GM20431 (cell line): Measurements from ENCODE around the gene TMEM126A.
"Not testable (repeated sequence)": the region's sequence is repeated elsewhere in the genome, so short reads cannot be mapped to it uniquely, and the experiment has no call there.

Experiments
- in situ Hi-C: fragments of 300-500 bp; cut with MseI, MboI; formaldehyde crosslinking; loops from one replicate; pipeline ENCODE4 v1.15.0; 2020; ENCODE audit warnings: low sequenced_read_pairs; ENCODE audit not compliant: unreplicated experiment

Gene TMEM126A

GRCh38 chr11:85654343-85654742 lies 6.6 kb downstream of the TMEM126A start:
- in situ Hi-C loops: not testable (repeated sequence)

DNA sequence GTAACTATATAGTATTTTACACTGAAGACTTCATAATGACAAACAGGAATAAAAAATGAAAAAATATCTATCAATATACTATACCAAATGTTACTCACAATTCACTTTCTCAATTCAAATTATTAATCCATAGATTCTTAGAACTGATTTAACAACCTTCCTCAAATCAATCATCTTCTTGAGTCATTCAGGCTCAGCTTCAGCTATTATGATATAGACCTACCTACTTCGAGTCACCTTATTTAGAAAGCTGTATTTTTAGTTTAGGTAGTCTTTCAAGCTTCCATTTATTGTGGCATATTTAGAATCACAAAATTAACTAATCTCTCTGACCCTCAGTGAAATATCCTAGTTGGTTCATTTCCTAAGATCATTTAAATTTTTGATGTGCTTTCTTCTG lies 9.0 kb downstream of the TMEM126A start:
- in situ Hi-C loops: no loop called here

DNA sequence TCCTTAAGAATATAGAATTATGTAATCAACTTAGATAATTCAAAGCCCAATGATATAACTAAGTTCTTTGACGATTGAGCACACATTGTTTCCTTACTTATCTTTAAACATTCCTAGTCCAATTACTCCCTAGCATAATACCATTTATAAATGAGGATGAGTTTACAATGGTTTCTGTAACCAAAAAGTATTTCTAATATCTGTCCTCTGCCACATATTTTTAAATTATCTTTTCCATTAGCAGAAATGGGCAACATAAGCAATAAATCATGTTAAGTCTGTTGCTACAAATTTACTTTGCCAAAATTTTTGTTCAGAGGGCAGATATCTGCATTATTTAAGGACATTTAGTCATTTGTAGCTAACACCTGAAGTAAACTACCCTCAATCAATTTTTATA lies 10.4 kb downstream of the TMEM126A start:
- in situ Hi-C loops: no loop called here

DNA sequence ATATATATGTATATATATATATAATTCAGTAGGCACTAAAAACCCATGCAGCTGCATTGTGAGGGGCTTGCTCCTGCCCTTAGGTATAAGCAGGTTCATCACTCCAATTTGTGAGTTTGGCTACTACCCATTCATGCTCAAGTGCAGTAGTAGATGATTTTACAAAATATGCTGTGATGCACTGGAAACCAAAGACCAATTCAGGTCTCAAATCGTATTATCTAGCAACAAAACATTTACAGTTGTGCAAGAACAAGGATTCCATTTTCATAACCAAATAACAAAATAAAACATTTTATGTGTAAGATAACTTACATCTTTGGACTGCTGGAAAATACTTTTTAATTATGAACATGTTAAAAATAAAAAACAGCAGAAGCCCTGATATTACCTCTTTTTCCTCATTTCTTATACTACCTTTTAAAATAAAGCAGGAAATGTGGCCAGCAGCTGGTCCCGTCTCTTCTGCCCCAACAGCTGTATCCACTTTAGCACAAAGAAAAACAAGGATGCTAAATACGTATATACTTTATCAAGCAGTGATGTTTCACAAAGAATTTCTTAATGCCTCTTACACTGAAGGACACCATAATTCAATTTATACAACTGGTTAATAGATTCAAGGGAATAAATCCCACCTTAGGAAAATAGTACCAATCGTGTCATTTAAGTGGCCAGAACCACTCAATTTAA lies 14.4 kb downstream of the TMEM126A start:
- in situ Hi-C loops: no loop called here

GRCh38 chr11:85663080-85663752 lies 15.4 kb downstream of the TMEM126A start:
- in situ Hi-C loops: no loop called here

- in situ Hi-C loops: no loop called here
Observed at GRCh38 chr11:85663753-85664614, 16.2 kb downstream of the TMEM126A start.

- in situ Hi-C loops: no loop called here
Observed at GRCh38 chr11:85664615-85665481, 17.1 kb downstream of the TMEM126A start, which contains the start of gene CREBZF. CREBZF (minus strand) TSS chr11:85665129; CDS start chr11:85664875, 254 bp downstream.

- in situ Hi-C loops: no loop called here
Observed at GRCh38 chr11:85665733-85666132, 18.0 kb downstream of the TMEM126A start.

DNA sequence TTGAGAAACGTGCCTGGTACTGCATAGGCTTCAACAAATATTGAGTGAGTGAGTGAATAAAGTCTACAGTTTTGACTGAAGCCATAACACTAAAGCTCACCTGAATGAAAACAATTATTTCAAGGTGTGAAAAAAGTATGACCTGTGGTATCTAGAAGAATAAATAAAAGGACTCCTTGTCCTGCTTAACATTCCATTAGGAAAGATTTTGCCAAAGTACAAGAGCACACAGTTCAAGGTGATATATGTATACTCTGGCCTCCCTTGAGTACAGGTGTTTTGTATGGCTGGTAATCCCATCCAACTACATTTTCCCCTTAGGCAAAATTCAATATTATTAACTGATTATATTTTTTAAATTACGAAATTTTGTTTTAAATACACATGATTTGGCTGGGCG lies 18.9 kb downstream of the TMEM126A start:
- in situ Hi-C loops: no loop called here

- in situ Hi-C loops: no loop called here
Observed at GRCh38 chr11:85668157-85668556, 20.4 kb downstream of the TMEM126A start.

GRCh38 chr11:85670949-85671663 lies 23.3 kb downstream of the TMEM126A start:
- in situ Hi-C loops: not testable (repeated sequence)

DNA sequence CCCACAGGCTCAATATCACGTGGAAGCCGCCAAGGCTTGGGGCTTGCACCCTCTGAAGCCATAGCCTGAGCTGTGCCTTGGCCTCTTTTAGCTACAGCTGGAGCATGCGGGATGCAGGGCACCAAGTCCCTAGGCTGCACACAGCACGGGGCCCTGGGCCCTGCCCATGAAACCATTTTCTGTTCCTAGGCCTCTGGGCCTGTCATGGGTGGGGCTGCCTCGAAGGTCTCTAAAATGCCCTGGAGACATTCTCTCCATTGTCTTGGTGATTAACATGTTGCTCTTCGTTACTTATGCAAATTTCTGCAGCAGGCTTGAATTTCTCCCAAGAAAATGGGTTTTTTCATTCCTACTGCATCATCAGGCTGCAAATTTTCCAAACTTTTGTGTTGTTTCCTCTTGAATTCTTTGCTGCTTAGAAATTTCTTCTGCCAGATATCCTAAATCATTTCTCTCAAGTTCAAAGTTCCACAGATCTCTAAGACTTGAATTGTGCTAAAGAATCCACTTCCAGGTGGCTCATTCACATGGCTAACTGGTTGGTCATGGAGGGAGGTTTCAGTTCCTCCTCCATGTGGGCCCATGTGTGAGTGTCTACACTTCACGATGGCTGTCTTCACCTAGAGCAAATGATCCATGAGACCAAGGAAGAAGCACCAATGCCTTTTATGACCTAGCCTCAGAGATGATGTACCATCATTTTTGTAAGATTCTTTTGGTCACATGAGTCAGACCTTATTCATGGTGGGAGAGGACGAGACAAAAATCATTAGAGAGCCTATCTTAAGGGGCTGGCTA lies 24.5 kb downstream of the TMEM126A start:
- in situ Hi-C loops: no loop called here

DNA sequence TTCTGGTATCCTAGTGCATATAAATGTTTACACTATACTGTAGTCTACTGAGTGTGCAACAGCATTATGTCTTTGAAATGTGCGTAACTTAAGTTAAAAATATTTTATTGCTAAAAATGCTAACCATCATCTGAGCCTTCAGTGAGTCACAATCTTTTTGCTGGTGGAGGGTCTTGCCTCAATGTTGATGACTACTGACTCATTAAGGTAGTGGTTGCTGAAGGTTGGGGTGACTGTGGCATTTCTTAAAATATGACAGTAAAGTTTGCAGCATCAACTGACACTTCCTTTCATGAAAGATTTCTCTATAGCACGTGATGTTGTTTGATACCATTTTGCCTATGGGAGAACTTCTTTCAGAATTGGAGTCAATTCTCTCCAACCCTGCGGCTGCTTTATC lies 25.6 kb downstream of the TMEM126A start:
- in situ Hi-C loops: no loop called here

DNA sequence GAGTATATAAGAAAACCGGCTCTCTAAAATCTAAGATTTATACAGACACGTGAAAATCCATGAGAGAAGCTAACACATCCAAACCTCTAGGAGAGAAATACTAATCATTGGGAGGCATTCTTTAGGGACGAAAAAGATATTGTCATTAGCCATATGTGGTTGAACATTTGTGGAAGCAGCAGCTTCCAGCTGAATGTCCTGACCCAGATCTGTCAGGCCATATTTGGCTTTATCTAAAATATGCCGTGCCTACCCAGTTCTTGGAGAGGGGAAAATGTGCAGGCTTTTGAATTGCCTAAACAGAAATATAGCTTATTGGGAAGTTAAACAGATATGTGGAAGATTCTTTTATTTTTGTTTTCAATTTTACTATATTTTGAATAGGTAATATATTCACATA lies 31.8 kb downstream of the TMEM126A start:
- in situ Hi-C loops: no loop called here

- in situ Hi-C loops: no loop called here
Observed at GRCh38 chr11:85680897-85681296, 33.1 kb downstream of the TMEM126A start.

DNA sequence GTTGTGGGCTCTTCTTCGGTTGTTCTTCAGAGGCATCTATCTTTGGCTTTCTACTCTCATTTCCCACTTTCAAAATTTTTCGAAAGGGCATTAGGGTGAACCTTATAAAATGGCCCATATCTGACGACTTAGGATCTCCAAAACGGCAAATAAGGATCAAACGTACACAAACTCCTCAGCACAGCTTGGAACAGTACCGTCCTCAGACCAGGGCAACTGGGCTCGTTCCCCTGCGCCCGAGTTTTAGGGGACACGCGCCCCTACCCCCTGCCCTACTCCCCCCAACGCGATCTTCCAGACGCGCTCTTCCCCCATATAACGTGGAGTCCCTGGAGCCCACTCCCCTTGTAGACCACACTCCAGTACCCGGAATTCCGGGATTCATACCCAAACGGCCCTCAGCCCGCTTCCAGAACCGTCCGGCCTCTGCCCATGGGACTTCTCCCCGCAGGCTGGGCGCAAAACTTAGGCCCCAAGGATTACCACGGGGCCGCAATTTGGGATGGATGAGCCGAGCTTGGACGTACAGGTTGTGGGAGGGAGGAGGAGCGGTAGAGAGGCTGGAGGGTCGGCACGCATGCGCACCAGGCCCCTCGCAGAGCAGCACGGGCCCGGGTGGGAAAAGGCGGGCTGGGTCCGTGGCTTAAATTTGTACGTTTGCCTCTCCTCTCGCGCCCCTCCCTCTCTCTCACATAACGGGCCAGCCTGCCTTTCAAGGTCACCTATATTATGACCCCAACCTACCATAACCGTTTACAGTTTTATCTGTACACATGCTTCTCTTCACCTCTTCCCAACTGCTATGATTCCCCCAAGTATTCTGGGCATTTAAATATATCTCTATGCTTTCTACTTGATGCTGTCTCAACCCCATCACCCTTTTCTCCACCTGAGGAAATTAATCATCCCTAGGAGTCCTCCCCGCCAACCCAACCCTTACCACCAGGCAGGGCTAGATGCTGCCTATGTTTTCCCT lies 34.9 kb downstream of the TMEM126A start:
- in situ Hi-C loops: no loop called here

DNA sequence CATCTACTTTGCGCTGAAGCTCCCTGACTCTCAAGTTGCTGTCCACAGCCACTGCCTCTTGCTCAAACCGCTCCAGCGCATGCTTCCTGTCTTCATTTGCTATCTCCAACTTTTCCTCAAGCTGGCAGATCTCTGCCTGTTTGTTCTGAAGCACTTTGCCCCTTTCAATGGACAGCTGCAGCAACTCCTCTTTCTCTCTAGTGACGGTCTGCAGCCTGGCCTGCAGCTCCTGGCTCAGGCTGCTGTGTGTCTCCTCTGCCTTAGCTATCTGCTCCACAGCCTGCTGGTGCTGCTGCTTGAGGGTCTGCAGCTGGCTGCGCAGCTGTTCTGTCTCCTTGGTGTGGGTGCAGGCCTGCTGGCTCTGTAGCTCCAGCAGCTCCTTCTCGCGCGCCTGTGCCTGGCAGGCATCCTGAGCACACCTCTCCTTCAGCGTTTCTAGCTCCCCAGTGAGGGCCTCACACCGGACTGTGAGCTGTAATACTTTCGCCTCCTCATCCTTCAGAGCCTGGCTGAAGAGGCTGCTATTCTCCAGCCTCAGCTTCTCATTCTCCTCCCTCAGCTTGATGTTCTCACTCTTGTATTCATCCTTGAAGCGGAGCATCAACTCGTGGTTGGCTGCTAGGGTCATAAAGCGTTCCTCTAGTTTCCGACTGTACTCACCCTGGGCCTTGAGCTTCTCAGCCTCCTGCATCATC lies 37.5 kb downstream of the TMEM126A start:
- in situ Hi-C loops: no loop called here
